ENCODE results near the gene TMEM248.

GRCh38 chr7:66920256-66920655, 769 bp upstream of the TMEM248 start:
- TF ChIP-seq CTCF (IDR thresholded peaks at IDR 0.05; ENCODE audit: low read length), result no peak
- no peak for TF ChIP-seq EZH2 (IDR thresholded peaks at IDR 0.05; ENCODE audit: borderline replicate concordance, low read length)
